Naive thymus-derived CD4-positive, alpha-beta T cell (primary cell): ENCODE data around the gene NDUFS4. TPM values are rescaled to one million over a fixed set of nuclear protein-coding genes. Genes with fewer than 3 reads are reported as not detected.
A peak's percentile ranks its signal among the peaks of the same experiment; 100 is the strongest.

Experiments used
- ATAC-seq: fragments of 150-1000 bp; cut with Tn5 transposase; 2 replicates; pipeline ENCODE4 v1.10.0; 2021; ENCODE audit warnings: mild to moderate bottlenecking, moderate library complexity
- CTCF ChIA-PET: fragments of 350-600 bp; sonication (Branson Sonifier 250); formaldehyde crosslinking; loops from one replicate; lab custom pipeline; 2021; ENCODE audit warnings: antibody characterized with exemption; lab: Charles Lee
- POLR2A ChIA-PET: fragments of 350-600 bp; sonication (Branson Sonifier 250); formaldehyde crosslinking; loops from one replicate; lab custom pipeline; 2021; ENCODE audit warnings: antibody characterized with exemption, inconsistent platforms; lab: Charles Lee
- DNase-seq, 9 donors: peaks; one replicate each; pipeline versions ENCODE4 v3.0.0 to v3.0.0-alpha.2; 2020 to 2022; ENCODE audit warnings: mixed read lengths in 1 of 9
- H3K27ac ChIP-seq: one replicate; pipeline ENCODE4 v1.7.0; 2013; ENCODE audit warnings: mild to moderate bottlenecking, low read depth, low read length, moderate library complexity
- H3K27me3 ChIP-seq, 2 donors: one replicate each; pipeline ENCODE4 v1.7.0; 2013; ENCODE audit warnings: low read length in 2 of 2, mild to moderate bottlenecking in 2 of 2, moderate library complexity in 2 of 2; ENCODE audit not compliant: control insufficient read depth in 2 of 2, insufficient read depth in 2 of 2
- H3K36me3 ChIP-seq, 3 experiments: 1 replicate in 2 of 3; 2 replicates in 1 of 3; pipeline ENCODE4 v1.7.0; 2013; ENCODE audit warnings: low read length in 3 of 3, mild to moderate bottlenecking in 3 of 3, moderate library complexity in 1 of 3; ENCODE audit not compliant: insufficient read depth in 3 of 3, control insufficient read depth in 2 of 3
- H3K4me1 ChIP-seq, 2 donors: one replicate each; pipeline ENCODE4 v1.7.0; 2013; ENCODE audit warnings: low read length in 2 of 2, mild to moderate bottlenecking in 2 of 2, moderate library complexity in 1 of 2; ENCODE audit not compliant: control insufficient read depth in 2 of 2, insufficient read depth in 2 of 2
- H3K4me3 ChIP-seq: 2 replicates; pipeline ENCODE4 v1.7.0; 2013; ENCODE audit warnings: mild to moderate bottlenecking, low read length
- H3K9me3 ChIP-seq, 3 experiments: 1 replicate in 2 of 3; 2 replicates in 1 of 3; pipeline ENCODE4 v1.7.0; 2013; ENCODE audit warnings: low read length in 3 of 3; ENCODE audit not compliant: control insufficient read depth in 2 of 3
- H3K27ac Mint-ChIP-seq, 9 donors: one replicate each; pipeline ENCODE4 v1.8.0; 2020 to 2022; ENCODE audit warnings: mixed read lengths in 9 of 9, mild to moderate bottlenecking in 8 of 9, moderate library complexity in 5 of 9, inconsistent platforms in 2 of 9
- H3K27me3 Mint-ChIP-seq, 5 donors: one replicate each; pipeline ENCODE4 v1.8.0; 2021 to 2022; ENCODE audit warnings: mixed read lengths in 5 of 5, mild to moderate bottlenecking in 1 of 5
- H3K36me3 Mint-ChIP-seq, 5 donors: one replicate each; pipeline ENCODE4 v1.8.0; 2020 to 2022; ENCODE audit warnings: mixed read lengths in 5 of 5, mild to moderate bottlenecking in 3 of 5, inconsistent platforms in 1 of 5
- H3K4me1 Mint-ChIP-seq, 7 donors: one replicate each; pipeline ENCODE4 v1.8.0; 2020 to 2022; ENCODE audit warnings: mixed read lengths in 7 of 7, mild to moderate bottlenecking in 3 of 7, inconsistent platforms in 1 of 7
- H3K4me3 Mint-ChIP-seq, 10 donors: one replicate each; pipeline ENCODE4 v1.8.0; 2020 to 2022; ENCODE audit warnings: mild to moderate bottlenecking in 10 of 10, mixed read lengths in 10 of 10, moderate library complexity in 6 of 10, inconsistent platforms in 2 of 10
- H3K9me3 Mint-ChIP-seq, 11 donors: one replicate each; pipeline ENCODE4 v1.8.0; 2020 to 2022; ENCODE audit warnings: mixed read lengths in 11 of 11, mild to moderate bottlenecking in 4 of 11, inconsistent platforms in 1 of 11, moderate library complexity in 1 of 11
- intact Hi-C, 2 donors: fragments of 100-400 bp; cut with micrococcal nuclease; formaldehyde crosslinking; loops; one replicate each; pipeline ENCODE4 v1.15.1; 2023
- polyA plus RNA-seq, 2 donors: library from polyadenylated mRNA; unstranded; fragments of 300-500 nt; fragmentation: Illumina TruSeq; gene quantifications; one replicate each; pipeline ENCODE4 v1.2.3, GENCODE V29; 2021
- total RNA-seq, 6 experiments: library from RNA in 5 of 6; stranded (reverse) in 5 of 6; gene quantifications; 1 replicate in 5 of 6; 2 replicates in 1 of 6; pipeline ENCODE4 v1.2.3 and lab custom pipeline; 2021 to 2026

Gene NDUFS4
- total and polyA plus RNA-seq, 7 experiments from 2014 or later = 23.4 to 117 (median 38.5) TPM

- DNase-seq (no peak), ATAC-seq (no peak)
- H3K4me1 Mint-ChIP-seq = peaks cover 10 to 47% (median 35%) of the 10 kb centered on the region in 7 donors
- H3K4me3 ChIP-seq = no peak overlapping the region
- no peaks in the 10 kb centered on the region for H3K4me1 ChIP-seq
- peaks cover 0 to 9% (median 0%) of the 10 kb centered on the region in 11 donors for H3K9me3 Mint-ChIP-seq
- H3K36me3 Mint-ChIP-seq = peaks cover 11 to 62% (median 31%) of the 10 kb centered on the region in 5 donors
- no peaks in the 10 kb centered on the region for H3K27me3 ChIP-seq
- no peak overlapping the region for H3K4me3 Mint-ChIP-seq
- ChIA-PET CTCF (no interaction called here), POLR2A (no interaction called here)
- no peaks in the 10 kb centered on the region for H3K36me3 ChIP-seq
- no peaks in the 10 kb centered on the region for H3K9me3 ChIP-seq
- intact Hi-C loops = no loop called here
- peak overlapping the region in 1 of 9 donors; percentile 27 for H3K27ac Mint-ChIP-seq
- no peaks in the 10 kb centered on the region for H3K27me3 Mint-ChIP-seq
- H3K27ac ChIP-seq = no peak overlapping the region
Measured at GRCh38 chr5:53613536-53613935, 53.1 kb downstream of the NDUFS4 start.

- CTCF ChIA-PET = no interaction called here
- Histone ChIP-seq H3K27me3 (no peaks in the 10 kb centered on the region), H3K36me3 (no peaks in the 10 kb centered on the region), H3K27ac (no peak overlapping the region), H3K4me3 (no peak overlapping the region), H3K9me3 (no peaks in the 10 kb centered on the region), H3K4me1 (no peaks in the 10 kb centered on the region)
- intact Hi-C loops = no loop called here
- no peaks in the 10 kb centered on the region for H3K27me3 Mint-ChIP-seq
- DNase-seq = no peak
- no peak overlapping the region for H3K27ac Mint-ChIP-seq
- peaks cover 7 to 55% (median 23%) of the 10 kb centered on the region in 5 donors for H3K36me3 Mint-ChIP-seq
- peaks cover 7 to 38% (median 27%) of the 10 kb centered on the region in 7 donors for H3K4me1 Mint-ChIP-seq
- H3K9me3 Mint-ChIP-seq = peaks cover 0 to 9% (median 0%) of the 10 kb centered on the region in 11 donors
- H3K4me3 Mint-ChIP-seq = no peak overlapping the region
- ATAC-seq = no peak
- POLR2A ChIA-PET = no interaction called here
Measured at GRCh38 chr5:53614376-53614885, 54.0 kb downstream of the NDUFS4 start.

GRCh38 chr5:53616939-53617549 is 56.6 kb downstream of the NDUFS4 start:
- no peaks in the 10 kb centered on the region for H3K4me1 ChIP-seq
- ATAC-seq (no peak), DNase-seq (no peak)
- CTCF ChIA-PET = no interaction called here
- no peak overlapping the region for H3K4me3 ChIP-seq
- H3K27me3 Mint-ChIP-seq = no peaks in the 10 kb centered on the region
- no peak overlapping the region for H3K4me3 Mint-ChIP-seq
- POLR2A ChIA-PET = no interaction called here
- H3K27ac Mint-ChIP-seq = peak overlapping the region in 1 of 9 donors; percentile 13
- H3K9me3 ChIP-seq = peaks cover 0 to under 1% (median 0%) of the 10 kb centered on the region in 3 experiments
- H3K36me3 Mint-ChIP-seq = peaks cover 5 to 46% (median 25%) of the 10 kb centered on the region in 5 donors
- H3K27me3 ChIP-seq = no peaks in the 10 kb centered on the region
- intact Hi-C loops = no loop called here
- H3K9me3 Mint-ChIP-seq = peaks cover 0 to 10% (median 5%) of the 10 kb centered on the region in 11 donors
- peaks cover 0 to 16% (median 9%) of the 10 kb centered on the region in 7 donors for H3K4me1 Mint-ChIP-seq
- H3K36me3 ChIP-seq = no peaks in the 10 kb centered on the region
- H3K27ac ChIP-seq = no peak overlapping the region

- POLR2A ChIA-PET = no interaction called here
- Mint-ChIP-seq H3K36me3 (peaks cover 18 to 79% (median 53%) of the 10 kb centered on the region in 5 donors), H3K4me3 (no peak overlapping the region), H3K27me3 (no peaks in the 10 kb centered on the region), H3K4me1 (peaks cover 8 to 48% (median 42%) of the 10 kb centered on the region in 7 donors), H3K9me3 (peaks cover 0 to 22% (median 8%) of the 10 kb centered on the region in 11 donors), H3K27ac (no peak overlapping the region)
- intact Hi-C loops = no loop called here
- no peak for ATAC-seq
- no peak overlapping the region for H3K27ac ChIP-seq
- DNase-seq = no peak
- no peak overlapping the region for H3K4me3 ChIP-seq
- no peaks in the 10 kb centered on the region for H3K9me3 ChIP-seq
- H3K36me3 ChIP-seq = peaks cover 0 to 10% (median 0%) of the 10 kb centered on the region in 3 experiments
- CTCF ChIA-PET = no interaction called here
- no peaks in the 10 kb centered on the region for H3K27me3 ChIP-seq
- H3K4me1 ChIP-seq = no peaks in the 10 kb centered on the region
Measured at GRCh38 chr5:53631251-53631650, 70.8 kb downstream of the NDUFS4 start.

GRCh38 chr5:53642061-53642460 is 81.6 kb downstream of the NDUFS4 start:
- Mint-ChIP-seq H3K9me3 (peaks cover 0 to 1% (median 0%) of the 10 kb centered on the region in 11 donors), H3K27ac (no peak overlapping the region), H3K36me3 (peaks cover 12 to 55% (median 44%) of the 10 kb centered on the region in 5 donors), H3K4me3 (no peak overlapping the region), H3K27me3 (no peaks in the 10 kb centered on the region), H3K4me1 (peaks cover 0 to 4% (median 3%) of the 10 kb centered on the region in 7 donors)
- CTCF ChIA-PET = no interaction called here
- DNase-seq = no peak
- Histone ChIP-seq H3K4me1 (no peaks in the 10 kb centered on the region), H3K27me3 (no peaks in the 10 kb centered on the region), H3K36me3 (peaks cover 0 to 17% (median 5%) of the 10 kb centered on the region in 3 experiments), H3K4me3 (no peak overlapping the region), H3K9me3 (no peaks in the 10 kb centered on the region), H3K27ac (no peak overlapping the region)
- ATAC-seq = no peak
- POLR2A ChIA-PET = no interaction called here
- intact Hi-C loops = no loop called here

- DNase-seq (no peak), ATAC-seq (no peak)
- H3K27ac Mint-ChIP-seq = peak overlapping the region in 1 of 9 donors; percentile 28
- intact Hi-C loops = no loop called here
- Histone ChIP-seq H3K27me3 (no peaks in the 10 kb centered on the region), H3K4me1 (no peaks in the 10 kb centered on the region), H3K27ac (no peak overlapping the region), H3K4me3 (no peak overlapping the region), H3K36me3 (peaks cover 0 to 23% (median 12%) of the 10 kb centered on the region in 3 experiments), H3K9me3 (no peaks in the 10 kb centered on the region)
- CTCF ChIA-PET = no interaction called here
- peaks cover 15 to 57% (median 53%) of the 10 kb centered on the region in 5 donors for H3K36me3 Mint-ChIP-seq
- no peaks in the 10 kb centered on the region for H3K27me3 Mint-ChIP-seq
- peaks cover 0 to 4% (median 0%) of the 10 kb centered on the region in 7 donors for H3K4me1 Mint-ChIP-seq
- H3K4me3 Mint-ChIP-seq = no peak overlapping the region
- peaks cover 0 to 4% (median 0%) of the 10 kb centered on the region in 11 donors for H3K9me3 Mint-ChIP-seq
- POLR2A ChIA-PET = no interaction called here
Measured at GRCh38 chr5:53643445-53643844, 83.0 kb downstream of the NDUFS4 start.
